GM12878 (cell line): ENCODE measurements around the gene LTB. TPM values are rescaled to one million over a fixed set of nuclear protein-coding genes. Genes with fewer than 3 reads are reported as not detected.
A peak's percentile ranks its signal among the peaks of the same experiment; 100 is the strongest.

Experiments
- CBFB ChIP-seq: IDR thresholded peaks from 2 replicates; pipeline ENCODE4 v1.6.1; 2016; ENCODE audit warnings: antibody characterized with exemption, low read depth
- CBX3 ChIP-seq: fragments of 200-600 bp; sonication (generic); IDR thresholded peaks from 2 replicates; pipeline ENCODE4 v1.6.1; 2016; ENCODE audit warnings: low read depth, borderline replicate concordance
- CEBPB ChIP-seq, 2 experiments: fragments of 150-350 bp in 1 of 2; IDR thresholded peaks; 2 replicates each; pipeline ENCODE4 v1.6.1; 2012 to 2014; ENCODE audit warnings: low read depth in 2 of 2, low read length in 2 of 2, borderline replicate concordance in 1 of 2, inconsistent platforms in 1 of 2
- KAT2A ChIP-seq: conservative IDR thresholded peaks from 2 replicates; pipeline ENCODE4 v1.6.1; 2011; ENCODE audit warnings: low read depth, low read length; ENCODE audit not compliant: control insufficient read depth
- MTA2 ChIP-seq: fragments of 450-650 bp; IDR thresholded peaks from 2 replicates; pipeline ENCODE4 v1.6.1; 2016; ENCODE audit warnings: low read depth, mild to moderate bottlenecking, moderate library complexity
- NFXL1 ChIP-seq: fragments of 450-650 bp; IDR thresholded peaks from 2 replicates; pipeline ENCODE4 v1.6.1; 2017; ENCODE audit warnings: antibody characterized with exemption, mild to moderate bottlenecking, borderline replicate concordance
- PRDM15 ChIP-seq: fragments of 450-650 bp; formaldehyde crosslinking; IDR thresholded peaks from 2 replicates; pipeline ENCODE4 v1.4.0; 2020; ENCODE audit warnings: mild to moderate bottlenecking, moderate library complexity
- RBBP5 ChIP-seq: fragments of 200-600 bp; sonication (generic); conservative IDR thresholded peaks from 2 replicates; pipeline ENCODE4 v1.6.1; 2016
- SREBF1 ChIP-seq: IDR thresholded peaks from 2 replicates; pipeline ENCODE4 v1.6.1; 2012; ENCODE audit warnings: mild to moderate bottlenecking, low read length
- SRF ChIP-seq, 2 experiments: IDR thresholded peaks; 2 replicates each; pipeline ENCODE4 v1.6.1; 2011; ENCODE audit warnings: low read depth in 2 of 2, low read length in 2 of 2, mild to moderate bottlenecking in 1 of 2, moderate library complexity in 1 of 2
- STAT1 ChIP-seq: fragments of 450-650 bp; conservative IDR thresholded peaks from 2 replicates; pipeline ENCODE4 v1.6.1; 2014; ENCODE audit warnings: antibody characterized with exemption, mild to moderate bottlenecking
- ZNF384 ChIP-seq: IDR thresholded peaks from 2 replicates; pipeline ENCODE4 v1.6.1; 2012; ENCODE audit warnings: low read depth, mild to moderate bottlenecking, low read length, improper control_type of control experiment, borderline replicate concordance
- polyA plus RNA-seq, 11 experiments: library from polyadenylated mRNA; depleted of rRNA in 4 of 11; unstranded in 6 of 11; stranded (reverse) in 5 of 11; fragments of >200 nt; fragmentation: Nextera tagmentation in 4 of 11; fragmentation: Illumina TruSeq in 1 of 11; extraction: Ambion mirVana in 4 of 11; extraction: Trizol in 1 of 11; gene quantifications; 1 replicate in 1 of 11; 2 replicates in 10 of 11; pipeline versions ENCODE4 v1.2.1 to v1.2.3, GENCODE V29; 2011 to 2016; ENCODE audit warnings: inconsistent platforms in 2 of 11, missing spikeins in 2 of 11, low read depth in 1 of 11
- total RNA-seq, 4 experiments: library from RNA; depleted of rRNA in 3 of 4; stranded (reverse); fragments of >200 nt in 3 of 4; fragmentation: Illumina TruSeq in 1 of 4; extraction: Trizol in 1 of 4; gene quantifications; 2 replicates each; pipeline versions ENCODE4 v1.2.1 to v1.2.3, GENCODE V29; 2013 to 2021
- TF ChIP-seq, protein P1 (sequence below): fragments of 450-650 bp; conservative IDR thresholded peaks from 2 replicates; pipeline ENCODE4 v1.6.1; 2017; ENCODE audit warnings: mild to moderate bottlenecking, moderate library complexity
- TF ChIP-seq, protein P2 (sequence below): fragments of 450-650 bp; IDR thresholded peaks from 2 replicates; pipeline ENCODE4 v1.6.1; 2017; ENCODE audit warnings: mild to moderate bottlenecking, moderate library complexity
- TF ChIP-seq, protein P3 (sequence below): IDR thresholded peaks from 2 replicates; pipeline ENCODE4 v1.6.1; 2012; ENCODE audit warnings: low read length, inconsistent platforms

The LTB gene
- total and polyA plus RNA-seq, 10 of the 15 experiments (the other 5 are each of a cell fraction or from before 2014, with no cell fraction given): 0.71 to 74.3 (median 20.0) TPM

- TF ChIP-seq, protein P1, sequence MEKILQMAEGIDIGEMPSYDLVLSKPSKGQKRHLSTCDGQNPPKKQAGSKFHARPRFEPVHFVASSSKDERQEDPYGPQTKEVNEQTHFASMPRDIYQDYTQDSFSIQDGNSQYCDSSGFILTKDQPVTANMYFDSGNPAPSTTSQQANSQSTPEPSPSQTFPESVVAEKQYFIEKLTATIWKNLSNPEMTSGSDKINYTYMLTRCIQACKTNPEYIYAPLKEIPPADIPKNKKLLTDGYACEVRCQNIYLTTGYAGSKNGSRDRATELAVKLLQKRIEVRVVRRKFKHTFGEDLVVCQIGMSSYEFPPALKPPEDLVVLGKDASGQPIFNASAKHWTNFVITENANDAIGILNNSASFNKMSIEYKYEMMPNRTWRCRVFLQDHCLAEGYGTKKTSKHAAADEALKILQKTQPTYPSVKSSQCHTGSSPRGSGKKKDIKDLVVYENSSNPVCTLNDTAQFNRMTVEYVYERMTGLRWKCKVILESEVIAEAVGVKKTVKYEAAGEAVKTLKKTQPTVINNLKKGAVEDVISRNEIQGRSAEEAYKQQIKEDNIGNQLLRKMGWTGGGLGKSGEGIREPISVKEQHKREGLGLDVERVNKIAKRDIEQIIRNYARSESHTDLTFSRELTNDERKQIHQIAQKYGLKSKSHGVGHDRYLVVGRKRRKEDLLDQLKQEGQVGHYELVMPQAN: no peak
- TF ChIP-seq SRF (IDR thresholded peaks at IDR 0.05; ENCODE audit: low read depth in 2 of 2, low read length in 2 of 2) (0 out of 4 replicates have a peak, but pooled peaks of 1 of the 2 experiments have one; percentile 28), PRDM15 (CRISPR knock-in tag) (no peak), CBFB (0 out of 2 replicates have a peak, but pooled peaks have one; percentile 36), STAT1 (no peak), CBX3 (no peak), RBBP5 (no peak), ZNF384 (peak; percentile 16; the same call in 1 of the 2 replicates), CEBPB (IDR thresholded peaks at IDR 0.05; ENCODE audit: borderline replicate concordance in 1 of 2, low read depth in 2 of 2, low read length in 2 of 2) (no peak), SREBF1 (no peak), KAT2A (no peak), NFXL1 (no peak), MTA2 (no peak)
- TF ChIP-seq, protein P2, sequence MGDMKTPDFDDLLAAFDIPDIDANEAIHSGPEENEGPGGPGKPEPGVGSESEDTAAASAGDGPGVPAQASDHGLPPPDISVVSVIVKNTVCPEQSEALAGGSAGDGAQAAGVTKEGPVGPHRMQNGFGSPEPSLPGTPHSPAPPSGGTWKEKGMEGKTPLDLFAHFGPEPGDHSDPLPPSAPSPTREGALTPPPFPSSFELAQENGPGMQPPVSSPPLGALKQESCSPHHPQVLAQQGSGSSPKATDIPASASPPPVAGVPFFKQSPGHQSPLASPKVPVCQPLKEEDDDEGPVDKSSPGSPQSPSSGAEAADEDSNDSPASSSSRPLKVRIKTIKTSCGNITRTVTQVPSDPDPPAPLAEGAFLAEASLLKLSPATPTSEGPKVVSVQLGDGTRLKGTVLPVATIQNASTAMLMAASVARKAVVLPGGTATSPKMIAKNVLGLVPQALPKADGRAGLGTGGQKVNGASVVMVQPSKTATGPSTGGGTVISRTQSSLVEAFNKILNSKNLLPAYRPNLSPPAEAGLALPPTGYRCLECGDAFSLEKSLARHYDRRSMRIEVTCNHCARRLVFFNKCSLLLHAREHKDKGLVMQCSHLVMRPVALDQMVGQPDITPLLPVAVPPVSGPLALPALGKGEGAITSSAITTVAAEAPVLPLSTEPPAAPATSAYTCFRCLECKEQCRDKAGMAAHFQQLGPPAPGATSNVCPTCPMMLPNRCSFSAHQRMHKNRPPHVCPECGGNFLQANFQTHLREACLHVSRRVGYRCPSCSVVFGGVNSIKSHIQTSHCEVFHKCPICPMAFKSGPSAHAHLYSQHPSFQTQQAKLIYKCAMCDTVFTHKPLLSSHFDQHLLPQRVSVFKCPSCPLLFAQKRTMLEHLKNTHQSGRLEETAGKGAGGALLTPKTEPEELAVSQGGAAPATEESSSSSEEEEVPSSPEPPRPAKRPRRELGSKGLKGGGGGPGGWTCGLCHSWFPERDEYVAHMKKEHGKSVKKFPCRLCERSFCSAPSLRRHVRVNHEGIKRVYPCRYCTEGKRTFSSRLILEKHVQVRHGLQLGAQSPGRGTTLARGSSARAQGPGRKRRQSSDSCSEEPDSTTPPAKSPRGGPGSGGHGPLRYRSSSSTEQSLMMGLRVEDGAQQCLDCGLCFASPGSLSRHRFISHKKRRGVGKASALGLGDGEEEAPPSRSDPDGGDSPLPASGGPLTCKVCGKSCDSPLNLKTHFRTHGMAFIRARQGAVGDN: no peak
- TF ChIP-seq, protein P3, sequence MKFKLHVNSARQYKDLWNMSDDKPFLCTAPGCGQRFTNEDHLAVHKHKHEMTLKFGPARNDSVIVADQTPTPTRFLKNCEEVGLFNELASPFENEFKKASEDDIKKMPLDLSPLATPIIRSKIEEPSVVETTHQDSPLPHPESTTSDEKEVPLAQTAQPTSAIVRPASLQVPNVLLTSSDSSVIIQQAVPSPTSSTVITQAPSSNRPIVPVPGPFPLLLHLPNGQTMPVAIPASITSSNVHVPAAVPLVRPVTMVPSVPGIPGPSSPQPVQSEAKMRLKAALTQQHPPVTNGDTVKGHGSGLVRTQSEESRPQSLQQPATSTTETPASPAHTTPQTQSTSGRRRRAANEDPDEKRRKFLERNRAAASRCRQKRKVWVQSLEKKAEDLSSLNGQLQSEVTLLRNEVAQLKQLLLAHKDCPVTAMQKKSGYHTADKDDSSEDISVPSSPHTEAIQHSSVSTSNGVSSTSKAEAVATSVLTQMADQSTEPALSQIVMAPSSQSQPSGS: no peak
These were observed 14.5 kb downstream of the LTB start (continued) for GRCh38 chr6:31567531-31568370.
